GM19438 (cell line): Measurements from ENCODE around the gene GPR85.
A peak's percentile ranks its signal among the peaks of the same experiment; 100 is the strongest.
"Not testable (repeated sequence)": the region's sequence is repeated elsewhere in the genome, so short reads cannot be mapped to it uniquely, and the experiment has no call there.

ENCODE experiments used
- ATAC-seq: cut with Tn5 transposase; IDR thresholded peaks from one replicate; pipeline ENCODE4 v1.9.1; 2021; ENCODE audit warnings: low read depth; ENCODE audit not compliant: unreplicated experiment

Gene GPR85

GRCh38 chr7:113084496-113085172 is 2.0 kb downstream of the GPR85 start:
- ATAC-seq = no peak

GRCh38 chr7:113083816-113084495 is 2.7 kb downstream of the GPR85 start:
- no peak for ATAC-seq

- peak; percentile 40 for ATAC-seq
These were observed 3.4 kb downstream of the GPR85 start for GRCh38 chr7:113083132-113083815.

DNA sequence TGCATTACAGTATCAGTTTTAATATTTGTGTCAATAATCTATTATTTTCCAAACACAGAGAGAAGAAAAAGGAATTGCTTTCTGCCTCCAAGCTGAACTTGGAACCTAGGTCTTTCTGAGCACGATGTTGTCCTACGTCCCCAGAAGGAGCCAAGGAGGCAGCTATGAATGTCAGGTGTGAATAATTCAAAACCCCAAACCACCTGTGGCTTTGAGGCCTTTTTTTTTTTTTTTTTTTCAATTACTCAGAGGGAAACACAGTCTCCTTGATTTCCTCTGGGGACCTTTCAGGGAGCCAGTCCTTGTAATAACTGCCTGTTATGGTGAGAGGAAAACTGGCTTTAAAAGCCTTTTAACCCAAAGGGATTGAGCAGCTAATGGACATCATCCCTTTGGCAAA is 8.3 kb downstream of the GPR85 start:
- ATAC-seq = no peak

GRCh38 chr7:113076703-113077102 is 9.9 kb downstream of the GPR85 start:
- no peak for ATAC-seq

DNA sequence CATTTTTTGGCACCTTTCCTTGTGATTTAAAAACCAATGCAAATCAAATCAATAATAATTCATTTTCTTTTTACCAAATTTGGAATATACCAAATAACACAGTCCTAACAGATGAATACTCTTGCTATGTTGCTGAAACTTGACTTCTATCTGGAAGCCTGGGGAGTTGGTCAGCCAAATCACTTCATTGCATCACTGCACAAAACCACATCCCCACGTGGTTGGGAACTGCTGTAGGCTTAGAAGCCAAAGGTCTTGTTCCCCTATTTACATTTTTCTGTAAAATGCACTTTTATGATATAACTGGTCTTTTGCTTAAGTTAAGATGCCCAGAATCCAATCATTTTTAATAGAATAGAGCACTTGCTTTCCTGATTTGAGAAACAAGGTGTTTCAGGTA is 15.2 kb downstream of the GPR85 start:
- ATAC-seq = peak; percentile 81

DNA sequence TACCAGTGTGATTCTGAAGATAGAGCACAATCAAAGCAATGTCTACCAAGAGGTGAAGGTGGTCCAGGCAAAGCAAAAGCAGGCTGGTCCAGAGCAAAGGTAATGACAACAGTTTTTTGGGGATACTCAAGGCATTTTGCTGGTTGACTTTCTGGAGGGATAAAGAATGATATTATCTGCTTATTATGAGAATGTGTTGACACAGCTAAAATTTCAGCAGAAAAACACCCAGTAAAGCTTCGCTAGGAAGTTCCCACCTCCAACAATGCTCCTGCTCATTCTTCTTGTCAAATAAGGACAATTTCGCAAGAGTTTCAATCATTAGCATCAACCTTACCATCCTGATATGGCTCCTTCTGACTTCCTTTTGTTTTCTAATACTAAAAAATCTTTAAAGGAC is 24.1 kb downstream of the GPR85 start:
- ATAC-seq = no peak

DNA sequence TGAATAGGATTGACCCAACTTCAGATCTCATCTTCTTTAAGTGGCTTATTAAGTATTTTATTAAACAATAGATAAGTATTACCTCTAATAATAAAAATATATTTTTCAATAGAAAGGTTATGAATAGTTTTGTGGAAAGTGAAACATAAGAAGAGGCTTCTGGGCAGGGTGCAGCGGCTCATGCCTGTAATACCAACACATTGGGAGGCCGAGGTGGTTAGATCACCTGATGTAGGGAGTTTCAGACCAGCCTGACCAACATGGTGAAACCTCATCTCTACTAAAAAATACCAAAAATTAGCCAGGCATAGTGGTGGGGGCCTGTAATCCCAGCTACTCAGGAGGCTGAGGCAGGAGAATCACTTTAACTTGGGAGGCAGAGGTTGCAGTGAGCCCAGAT is 26.5 kb downstream of the GPR85 start:
- ATAC-seq = no peak

- ATAC-seq = no peak
These were observed 31.7 kb downstream of the GPR85 start for GRCh38 chr7:113054938-113055337.

DNA sequence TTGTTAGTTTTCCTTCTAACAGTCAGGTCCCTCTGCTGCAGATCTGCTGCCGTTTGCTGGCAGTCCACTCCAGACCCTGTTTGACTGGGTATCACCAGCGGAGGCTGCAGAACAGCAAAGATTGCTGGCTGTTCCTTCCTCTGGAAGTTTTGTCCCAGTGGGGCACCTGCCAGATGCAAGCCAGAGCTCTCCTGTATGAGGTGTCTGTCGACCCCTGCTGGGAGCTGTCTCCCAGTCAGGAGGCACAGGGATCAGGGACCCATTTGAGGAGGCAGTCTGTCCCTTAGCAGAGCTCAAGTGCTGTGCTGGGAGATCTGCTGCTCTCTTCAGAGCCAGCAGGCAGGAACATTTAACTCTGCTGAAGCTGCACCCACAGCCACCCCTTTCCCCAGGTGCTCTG is 32.4 kb downstream of the GPR85 start:
- not testable (repeated sequence) for ATAC-seq

DNA sequence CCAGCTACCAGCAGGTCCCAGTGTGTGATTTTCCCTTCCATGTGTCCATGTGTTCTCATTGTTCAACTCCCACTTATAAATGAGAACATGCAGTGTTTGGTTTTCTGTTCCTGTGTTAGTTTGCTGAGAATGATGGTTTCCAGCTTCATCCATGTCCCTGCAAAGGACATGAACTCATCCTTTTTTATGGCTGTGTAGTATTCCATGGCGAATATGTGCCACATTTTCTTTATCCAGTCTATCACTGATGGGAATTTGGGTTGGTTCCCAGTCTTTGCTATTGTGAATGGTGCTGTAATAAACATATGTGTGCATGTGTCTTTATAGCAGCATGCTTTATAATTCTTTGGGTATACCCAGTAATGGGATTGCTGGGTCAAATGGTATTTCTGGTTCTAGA is 37.4 kb downstream of the GPR85 start:
- not testable (repeated sequence) for ATAC-seq

DNA sequence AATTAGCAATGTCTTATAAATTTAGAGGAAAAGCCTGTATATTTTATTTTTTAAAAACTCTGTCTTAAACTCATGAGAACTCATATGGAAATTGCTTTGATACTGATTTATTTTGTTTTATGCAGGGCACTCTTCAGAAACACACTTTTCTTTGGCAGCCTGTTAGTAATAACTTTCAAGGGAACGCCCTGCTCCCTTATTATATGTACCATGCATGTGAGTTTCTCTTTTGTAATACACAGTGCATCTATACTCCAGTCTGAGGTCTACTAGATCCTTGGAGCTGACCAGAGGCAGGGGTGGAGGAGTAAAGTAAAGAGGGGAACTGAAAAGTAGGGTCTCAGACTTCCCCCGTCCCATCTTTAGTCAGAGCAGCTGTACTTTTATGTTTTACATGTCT is 40.2 kb downstream of the GPR85 start:
- ATAC-seq = no peak

DNA sequence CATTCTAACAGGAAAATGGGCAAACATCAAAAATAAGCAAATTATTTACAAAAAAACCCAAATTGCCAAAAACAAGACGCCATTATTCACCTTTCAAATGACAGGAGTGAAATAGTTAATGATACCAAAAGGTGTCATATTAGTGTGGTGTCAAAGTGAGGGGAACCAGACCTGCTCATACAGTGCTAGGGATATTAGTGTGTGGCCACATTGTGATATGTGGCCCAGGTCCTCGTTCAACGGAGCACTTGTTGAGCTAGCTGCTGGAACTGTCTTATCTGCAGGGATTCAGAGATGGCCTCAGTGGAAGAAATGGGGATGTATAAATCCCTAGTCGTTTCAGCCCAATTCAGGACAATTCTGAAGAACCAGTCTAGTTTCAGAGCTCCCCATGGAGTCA is 41.2 kb downstream of the GPR85 start:
- ATAC-seq = no peak

DNA sequence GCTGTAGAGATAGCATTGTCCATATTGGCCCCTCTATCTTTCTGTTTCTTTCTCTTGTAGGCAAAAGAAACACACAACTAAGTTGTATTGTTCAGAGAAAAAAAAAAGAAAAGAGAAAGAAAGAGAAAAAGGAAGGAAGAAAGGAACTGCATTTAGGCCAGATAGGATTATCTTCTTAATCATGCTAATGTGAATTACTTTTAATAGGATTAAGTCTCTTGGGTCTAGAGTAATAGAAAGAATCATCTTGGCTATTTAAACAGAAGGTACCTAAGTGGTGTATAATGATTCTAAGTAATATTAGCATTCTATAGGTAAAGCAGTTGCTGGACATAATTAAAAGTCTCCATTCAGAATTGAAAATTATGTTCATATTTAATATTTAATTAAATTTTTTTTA is 42.2 kb downstream of the GPR85 start:
- ATAC-seq = no peak

- ATAC-seq = no peak
These were observed 45.8 kb downstream of the GPR85 start for GRCh38 chr7:113040849-113041248.

DNA sequence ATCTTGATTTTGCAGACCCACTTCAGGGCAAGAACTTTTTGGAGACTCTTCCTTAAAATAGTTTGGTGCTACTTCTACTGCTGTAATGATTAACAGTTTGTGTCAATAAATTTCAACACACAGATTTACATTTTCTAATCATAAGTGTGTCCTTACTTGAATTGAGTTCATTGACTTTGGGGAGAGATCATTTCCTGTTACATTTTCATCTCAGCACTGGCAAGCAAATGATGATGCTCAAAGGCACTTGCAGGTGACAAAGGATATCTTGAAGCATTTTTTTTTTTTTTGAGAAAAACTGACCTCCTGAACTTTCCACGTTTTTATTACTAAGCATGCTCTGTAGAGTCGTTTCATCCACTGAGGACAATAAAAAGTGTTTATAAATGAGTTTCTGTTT is 52.7 kb downstream of the GPR85 start:
- ATAC-seq = no peak
